K562 (cell line): ENCODE results near the gene TMEM260. TPM values are rescaled to one million over a fixed set of nuclear protein-coding genes. Genes with fewer than 3 reads are reported as not detected.

Source experiments
- ATF2 ChIP-seq: sonication (generic); formaldehyde crosslinking; IDR thresholded peaks from 2 replicates; pipeline ENCODE4 v1.8.1; 2022; ENCODE audit warnings: missing genetic modification reagents
- ELF4 ChIP-seq: fragments of 450-650 bp; formaldehyde crosslinking; IDR thresholded peaks from 2 replicates; pipeline ENCODE4 v1.4.0; 2022; ENCODE audit warnings: missing genetic modification characterization
- EP400 ChIP-seq: fragments of 450-650 bp; IDR thresholded peaks from 2 replicates; pipeline ENCODE4 v1.6.1; 2017; ENCODE audit warnings: antibody characterized with exemption, mild to moderate bottlenecking, moderate library complexity
- FOXO4 ChIP-seq: fragments of 450-650 bp; formaldehyde crosslinking; IDR thresholded peaks from 2 replicates; pipeline ENCODE4 v1.4.0; 2020; ENCODE audit warnings: mild to moderate bottlenecking, moderate library complexity
- ILF3 ChIP-seq: fragments of 450-650 bp; IDR thresholded peaks from 2 replicates; pipeline ENCODE4 v1.6.1; 2018; ENCODE audit warnings: antibody characterized with exemption, mild to moderate bottlenecking, moderate library complexity, borderline replicate concordance
- JUND ChIP-seq, 2 experiments: IDR thresholded peaks; 2 replicates in 1 of 2; 3 replicates in 1 of 2; pipeline ENCODE4 v1.6.1; 2011; ENCODE audit warnings: borderline replicate concordance in 2 of 2, low read depth in 2 of 2, low read length in 2 of 2, improper control_type of control experiment in 1 of 2, missing biosample characterization in 1 of 2, missing genetic modification characterization in 1 of 2, missing genetic modification reagents in 1 of 2
- KDM4B ChIP-seq, 2 experiments: fragments of 450-650 bp in 1 of 2; sonication (generic) in 1 of 2; IDR thresholded peaks; 2 replicates each; pipeline ENCODE4 v1.6.1; 2016 to 2017; ENCODE audit warnings: borderline replicate concordance in 2 of 2, antibody characterized with exemption in 1 of 2, low read depth in 1 of 2, mild to moderate bottlenecking in 1 of 2
- NR2C2 ChIP-seq, 2 experiments: fragments of 200-800 bp in 1 of 2; sonication (Bioruptor generic) in 1 of 2; sonication (generic) in 1 of 2; formaldehyde crosslinking in 1 of 2; IDR thresholded peaks; 2 replicates each; pipeline versions ENCODE4 v1.6.1 to v1.8.0; 2016 to 2022; ENCODE audit warnings: mild to moderate bottlenecking in 1 of 2, missing compliant biosample characterization in 1 of 2, missing genetic modification characterization in 1 of 2, missing genetic modification reagents in 1 of 2
- PYGO2 ChIP-seq: fragments of 450-650 bp; IDR thresholded peaks from 2 replicates; pipeline ENCODE4 v1.6.1; 2016; ENCODE audit warnings: mild to moderate bottlenecking, missing genetic modification characterization, moderate library complexity, missing compliant biosample characterization
- SNAPC5 ChIP-seq: fragments of 250-450 bp; sonication (Bioruptor Pico); IDR thresholded peaks from 2 replicates; pipeline ENCODE4 v1.8.0; 2021; ENCODE audit warnings: moderate library complexity, mild to moderate bottlenecking, inconsistent platforms
- ZNF217 ChIP-seq: sonication (generic); formaldehyde crosslinking; IDR thresholded peaks from 2 replicates; pipeline ENCODE4 v1.8.0; 2022; ENCODE audit warnings: mild to moderate bottlenecking, missing genetic modification reagents
- ZNF589 ChIP-seq: fragments of 200-800 bp; sonication (Bioruptor generic); IDR thresholded peaks from 2 replicates; pipeline ENCODE4 v1.6.1; 2016; ENCODE audit warnings: low read depth, missing genetic modification characterization, missing compliant biosample characterization
- ZNF764 ChIP-seq: fragments of 250-450 bp; sonication (Bioruptor Pico); IDR thresholded peaks from 2 replicates; pipeline ENCODE4 v1.4.0; 2020; ENCODE audit warnings: low read depth, mild to moderate bottlenecking, moderate library complexity
- polyA plus RNA-seq, 8 experiments: library from polyadenylated mRNA; depleted of rRNA in 4 of 8; stranded (reverse) in 5 of 8; unstranded in 3 of 8; fragments of >200 nt; fragmentation: Nextera tagmentation in 2 of 8; fragmentation: Illumina TruSeq in 1 of 8; extraction: Ambion mirVana in 2 of 8; extraction: Trizol in 1 of 8; gene quantifications; 2 replicates each; pipeline versions ENCODE4 v1.2.1 to v1.2.3, GENCODE V29; 2011 to 2014; ENCODE audit warnings: inconsistent platforms in 1 of 8, missing spikeins in 1 of 8
- total RNA-seq, 7 experiments: library from RNA; depleted of rRNA in 6 of 7; stranded (reverse); fragments of >200 nt in 6 of 7; fragmentation: Illumina TruSeq in 2 of 7; extraction: Trizol in 2 of 7; gene quantifications; 2 replicates each; pipeline versions ENCODE4 v1.2.1 to v1.2.3, GENCODE V29; 2011 to 2021; ENCODE audit warnings: low replicate concordance in 1 of 7
- TF ChIP-seq, protein P1 (sequence below): fragments of 250-450 bp; sonication (Bioruptor Pico); IDR thresholded peaks from 2 replicates; pipeline ENCODE4 v1.8.0; 2022; ENCODE audit warnings: moderate library complexity, mild to moderate bottlenecking, inconsistent platforms
- TF ChIP-seq, protein P2 (sequence below): fragments of 450-650 bp; IDR thresholded peaks from 2 replicates; pipeline ENCODE4 v1.6.1; 2016; ENCODE audit warnings: low read depth, mild to moderate bottlenecking, moderate library complexity
- TF ChIP-seq, protein P3 (sequence below), 2 experiments: fragments of 250-450 bp in 1 of 2; fragments of 450-650 bp in 1 of 2; sonication (Bioruptor Pico) in 1 of 2; IDR thresholded peaks; 2 replicates each; pipeline versions ENCODE4 v1.6.1 to v1.8.0; 2016 to 2021; ENCODE audit warnings: mild to moderate bottlenecking in 2 of 2, moderate library complexity in 2 of 2, missing compliant biosample characterization in 1 of 2, missing genetic modification characterization in 1 of 2
- TF ChIP-seq, protein P4 (sequence below): IDR thresholded peaks from 2 replicates; pipeline ENCODE4 v1.6.1; 2014; ENCODE audit warnings: antibody characterized with exemption

The TMEM260 gene
- total and polyA plus RNA-seq, 9 of the 15 experiments (the other 6 are each of a cell fraction or from before 2014, with no cell fraction given) = 2.2 to 9.4 (median 6.0) TPM

- TF ChIP-seq ILF3 (no peak), EP400 (peak; percentile 49), FOXO4 (CRISPR knock-in tag) (no peak), ZNF589 (CRISPR knock-in tag) (no peak), KDM4B (IDR thresholded peaks at IDR 0.05; ENCODE audit: borderline replicate concordance in 2 of 2, low read depth in 1 of 2) (no peak), SNAPC5 (no peak), PYGO2 (no peak), ZNF217 (CRISPR knock-in tag) (no peak), ZNF764 (CRISPR knock-in tag) (no peak), NR2C2 (CRISPR knock-in tag; IDR thresholded peaks at IDR 0.05) (no peak), NR2C2 (tag; IDR thresholded peaks at IDR 0.05) (no peak; the same call in 1 of the 2 replicates), ELF4 (CRISPR knock-in tag) (no peak), JUND (IDR thresholded peaks at IDR 0.05; ENCODE audit: borderline replicate concordance, low read depth, low read length) (peak; percentile 51; the same call in 1 of the 2 replicates), JUND (tag; IDR thresholded peaks at IDR 0.05; ENCODE audit: borderline replicate concordance, low read depth, low read length) (no peak), ATF2 (CRISPR knock-in tag) (no peak)
- TF ChIP-seq, protein P1, sequence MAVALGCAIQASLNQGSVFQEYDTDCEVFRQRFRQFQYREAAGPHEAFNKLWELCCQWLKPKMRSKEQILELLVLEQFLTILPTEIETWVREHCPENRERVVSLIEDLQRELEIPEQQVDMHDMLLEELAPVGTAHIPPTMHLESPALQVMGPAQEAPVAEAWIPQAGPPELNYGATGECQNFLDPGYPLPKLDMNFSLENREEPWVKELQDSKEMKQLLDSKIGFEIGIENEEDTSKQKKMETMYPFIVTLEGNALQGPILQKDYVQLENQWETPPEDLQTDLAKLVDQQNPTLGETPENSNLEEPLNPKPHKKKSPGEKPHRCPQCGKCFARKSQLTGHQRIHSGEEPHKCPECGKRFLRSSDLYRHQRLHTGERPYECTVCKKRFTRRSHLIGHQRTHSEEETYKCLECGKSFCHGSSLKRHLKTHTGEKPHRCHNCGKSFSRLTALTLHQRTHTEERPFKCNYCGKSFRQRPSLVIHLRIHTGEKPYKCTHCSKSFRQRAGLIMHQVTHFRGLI (CRISPR knock-in tag) = no peak
- TF ChIP-seq, protein P2, sequence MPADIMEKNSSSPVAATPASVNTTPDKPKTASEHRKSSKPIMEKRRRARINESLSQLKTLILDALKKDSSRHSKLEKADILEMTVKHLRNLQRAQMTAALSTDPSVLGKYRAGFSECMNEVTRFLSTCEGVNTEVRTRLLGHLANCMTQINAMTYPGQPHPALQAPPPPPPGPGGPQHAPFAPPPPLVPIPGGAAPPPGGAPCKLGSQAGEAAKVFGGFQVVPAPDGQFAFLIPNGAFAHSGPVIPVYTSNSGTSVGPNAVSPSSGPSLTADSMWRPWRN = no peak
- TF ChIP-seq, protein P3, sequence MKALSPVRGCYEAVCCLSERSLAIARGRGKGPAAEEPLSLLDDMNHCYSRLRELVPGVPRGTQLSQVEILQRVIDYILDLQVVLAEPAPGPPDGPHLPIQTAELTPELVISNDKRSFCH (CRISPR knock-in tag; IDR thresholded peaks at IDR 0.05) = no peak
- TF ChIP-seq, protein P3 (tag; IDR thresholded peaks at IDR 0.05) = no peak
- TF ChIP-seq, protein P4, sequence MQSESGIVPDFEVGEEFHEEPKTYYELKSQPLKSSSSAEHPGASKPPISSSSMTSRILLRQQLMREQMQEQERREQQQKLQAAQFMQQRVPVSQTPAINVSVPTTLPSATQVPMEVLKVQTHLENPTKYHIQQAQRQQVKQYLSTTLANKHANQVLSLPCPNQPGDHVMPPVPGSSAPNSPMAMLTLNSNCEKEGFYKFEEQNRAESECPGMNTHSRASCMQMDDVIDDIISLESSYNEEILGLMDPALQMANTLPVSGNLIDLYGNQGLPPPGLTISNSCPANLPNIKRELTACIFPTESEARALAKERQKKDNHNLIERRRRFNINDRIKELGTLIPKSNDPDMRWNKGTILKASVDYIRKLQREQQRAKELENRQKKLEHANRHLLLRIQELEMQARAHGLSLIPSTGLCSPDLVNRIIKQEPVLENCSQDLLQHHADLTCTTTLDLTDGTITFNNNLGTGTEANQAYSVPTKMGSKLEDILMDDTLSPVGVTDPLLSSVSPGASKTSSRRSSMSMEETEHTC = no peak
Observed at GRCh38 chr14:56608689-56609088, 29.1 kb downstream of the TMEM260 start (continued).
